ENCODE results near the gene IL6ST.

The IL6ST gene

DNA sequence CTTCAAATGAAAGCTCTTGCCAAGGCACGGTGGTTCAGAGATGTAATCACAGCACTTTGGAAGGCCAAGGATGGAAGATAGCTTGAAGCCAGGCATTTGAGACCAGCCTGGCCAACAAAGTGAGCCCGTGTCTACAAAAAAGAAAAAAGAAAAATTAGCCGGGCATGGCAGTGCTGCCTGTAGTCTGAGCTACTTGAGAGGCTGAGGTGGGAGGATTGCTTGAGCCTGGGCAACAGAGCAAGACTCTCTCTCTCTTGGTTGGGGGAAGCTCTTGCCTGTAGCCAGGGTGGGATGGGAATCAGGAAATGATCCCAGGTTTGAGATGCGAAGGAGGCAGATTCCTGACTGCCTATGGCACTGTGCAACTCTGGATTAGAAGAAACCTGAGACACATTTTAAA is 62.1 kb downstream of the IL6ST start:
- Histone ChIP-seq H3K27me3 (peaks cover 19% of the 10 kb centered on the region), H3K9me3 (no peaks in the 10 kb centered on the region), H3K4me3 (ENCODE audit: low read depth in 1 of 2, low read length in 1 of 2) (no peak overlapping the region), H3K27ac (no peak overlapping the region), H3K4me1 (ENCODE audit: control insufficient read depth in 1 of 2, insufficient read depth in 1 of 2, low read depth in 1 of 2, low read length in 1 of 2) (no peaks in the 10 kb centered on the region), H3K36me3 (no peaks in the 10 kb centered on the region)
- TF ChIP-seq CTCF (IDR thresholded peaks at IDR 0.05) = no peak

DNA sequence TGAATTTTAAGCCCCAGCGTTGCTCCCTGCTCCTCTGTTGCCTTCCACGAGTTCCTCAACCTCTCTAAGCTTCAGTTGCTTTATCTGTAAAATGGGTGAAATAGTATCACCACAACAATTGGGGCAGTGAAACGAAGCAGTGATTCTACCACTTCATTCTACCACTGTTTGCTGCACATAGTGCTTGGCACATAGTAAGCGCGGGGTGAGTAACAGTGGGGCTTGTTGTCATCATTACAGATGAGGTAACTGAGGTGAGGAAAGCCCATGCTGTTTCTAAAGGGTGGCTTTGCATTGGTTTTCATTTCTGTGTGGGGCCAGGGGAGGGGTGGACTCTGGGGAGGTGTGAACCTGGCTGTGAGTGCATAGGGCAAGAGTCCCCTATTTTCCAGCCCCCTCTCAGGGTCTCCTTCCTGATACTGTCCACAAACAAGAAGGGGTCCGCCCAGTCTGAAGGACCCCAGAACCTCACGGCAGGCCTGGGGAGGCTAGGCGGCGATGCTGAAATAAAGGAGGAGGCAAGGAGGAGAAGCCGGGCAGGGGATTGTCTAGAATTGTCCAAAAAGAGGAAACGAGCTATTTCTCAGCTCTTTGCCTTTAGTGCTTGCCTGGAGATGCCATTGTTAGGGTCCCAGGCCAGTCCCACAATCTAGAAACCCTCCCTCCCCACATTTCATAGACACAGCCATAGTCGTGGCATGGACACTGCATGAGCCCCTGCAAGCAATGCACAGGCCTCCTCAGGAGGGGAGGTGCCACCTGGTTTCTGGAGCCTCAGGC is 65.6 kb downstream of the IL6ST start:
- H3K36me3 ChIP-seq = no peaks in the 10 kb centered on the region
- no peak overlapping the region for H3K4me3 ChIP-seq (ENCODE audit: low read depth in 1 of 2, low read length in 1 of 2)
- no peaks in the 10 kb centered on the region for H3K4me1 ChIP-seq (ENCODE audit: control insufficient read depth in 1 of 2, insufficient read depth in 1 of 2, low read depth in 1 of 2, low read length in 1 of 2)
- no peaks in the 10 kb centered on the region for H3K9me3 ChIP-seq
- no peak overlapping the region for H3K27ac ChIP-seq
- peaks cover 25% of the 10 kb centered on the region for H3K27me3 ChIP-seq
- TF ChIP-seq CTCF (IDR thresholded peaks at IDR 0.05) = no peak

DNA sequence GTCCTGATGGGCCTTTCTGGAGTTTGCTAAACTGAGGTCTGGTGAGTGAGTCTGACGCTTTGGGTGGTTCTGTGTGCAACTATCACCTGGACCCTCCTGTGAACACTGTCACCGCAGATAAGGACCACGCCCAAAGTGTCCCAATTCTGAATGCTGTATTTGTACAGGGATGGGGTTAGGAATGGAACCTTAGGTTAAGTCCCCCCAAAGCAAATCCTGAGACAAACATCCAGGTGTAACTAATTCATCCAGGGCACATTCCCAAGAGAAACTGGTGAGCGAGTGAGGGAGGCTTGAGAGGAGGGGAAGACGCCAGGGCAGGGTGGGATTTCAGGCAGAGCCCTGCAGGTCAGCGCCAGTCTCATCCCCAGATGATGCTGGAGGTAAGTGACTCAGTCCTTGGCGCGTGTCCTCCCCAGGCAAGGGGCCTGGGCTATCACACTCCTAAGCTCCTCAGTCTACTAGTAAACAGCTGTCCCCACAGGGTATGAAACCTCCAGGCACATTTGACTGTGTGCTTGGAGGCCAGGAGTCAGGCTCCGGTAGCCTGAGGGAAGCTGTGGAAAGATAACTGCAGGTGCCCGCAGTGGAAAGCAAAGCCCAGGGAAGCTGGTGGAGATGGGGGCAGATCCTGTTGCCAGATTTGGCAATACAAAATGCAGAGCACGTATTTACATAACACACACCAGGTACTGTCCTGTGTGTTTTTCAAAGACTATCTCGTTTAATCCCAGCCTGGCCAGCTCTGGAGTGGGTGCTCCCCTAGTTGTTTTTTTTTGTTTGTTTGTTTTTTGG is 66.7 kb downstream of the IL6ST start:
- no peak for TF ChIP-seq CTCF (IDR thresholded peaks at IDR 0.05)
- no peak overlapping the region for H3K27ac ChIP-seq
- peaks cover 31% of the 10 kb centered on the region for H3K27me3 ChIP-seq
- peaks cover 0 to 6% of the 10 kb centered on the region in 2 experiments for H3K4me1 ChIP-seq (ENCODE audit: control insufficient read depth in 1 of 2, insufficient read depth in 1 of 2, low read depth in 1 of 2, low read length in 1 of 2)
- H3K4me3 ChIP-seq (ENCODE audit: low read depth in 1 of 2, low read length in 1 of 2) = no peak overlapping the region
- H3K36me3 ChIP-seq = no peaks in the 10 kb centered on the region
- H3K9me3 ChIP-seq = no peaks in the 10 kb centered on the region

DNA sequence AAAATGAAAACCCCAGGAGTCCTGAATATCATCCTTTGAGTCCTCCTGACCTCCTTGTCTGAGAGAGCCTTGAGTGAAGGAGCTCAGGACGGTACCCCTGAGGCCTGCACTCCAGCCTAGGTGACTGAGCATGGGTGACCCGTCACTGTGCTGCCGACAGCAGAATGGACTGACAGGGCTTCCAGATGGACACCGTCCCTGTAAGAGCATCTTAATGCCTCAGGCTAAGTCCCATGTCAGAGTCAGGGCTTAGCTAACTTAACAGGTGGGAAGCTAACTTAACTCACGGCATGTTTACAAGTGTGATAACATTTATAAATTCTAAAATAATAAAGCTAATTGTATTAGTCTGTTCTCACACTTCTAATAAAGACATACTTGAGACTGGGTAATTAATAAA is 68.3 kb downstream of the IL6ST start:
- no peak for TF ChIP-seq CTCF (IDR thresholded peaks at IDR 0.05)
- Histone ChIP-seq H3K9me3 (no peaks in the 10 kb centered on the region), H3K36me3 (no peaks in the 10 kb centered on the region), H3K27ac (no peak overlapping the region), H3K4me1 (ENCODE audit: control insufficient read depth in 1 of 2, insufficient read depth in 1 of 2, low read depth in 1 of 2, low read length in 1 of 2) (peaks cover 0 to 7% of the 10 kb centered on the region in 2 experiments), H3K27me3 (peaks cover 38% of the 10 kb centered on the region), H3K4me3 (ENCODE audit: low read depth in 1 of 2, low read length in 1 of 2) (no peak overlapping the region)

GRCh38 chr5:55925712-55926111 is 69.1 kb downstream of the IL6ST start:
- Histone ChIP-seq H3K9me3 (no peaks in the 10 kb centered on the region), H3K27ac (no peak overlapping the region), H3K36me3 (no peaks in the 10 kb centered on the region), H3K27me3 (peaks cover 38% of the 10 kb centered on the region), H3K4me3 (ENCODE audit: low read depth in 1 of 2, low read length in 1 of 2) (no peak overlapping the region), H3K4me1 (ENCODE audit: control insufficient read depth in 1 of 2, insufficient read depth in 1 of 2, low read depth in 1 of 2, low read length in 1 of 2) (peaks cover 0 to 7% of the 10 kb centered on the region in 2 experiments)
- TF ChIP-seq CTCF (IDR thresholded peaks at IDR 0.05) = no peak
